ENCODE data around the gene OR10H3. TPM values are rescaled to one million over a fixed set of nuclear protein-coding genes. Genes with fewer than 3 reads are reported as not detected.

OR10H3 gene, protein sequence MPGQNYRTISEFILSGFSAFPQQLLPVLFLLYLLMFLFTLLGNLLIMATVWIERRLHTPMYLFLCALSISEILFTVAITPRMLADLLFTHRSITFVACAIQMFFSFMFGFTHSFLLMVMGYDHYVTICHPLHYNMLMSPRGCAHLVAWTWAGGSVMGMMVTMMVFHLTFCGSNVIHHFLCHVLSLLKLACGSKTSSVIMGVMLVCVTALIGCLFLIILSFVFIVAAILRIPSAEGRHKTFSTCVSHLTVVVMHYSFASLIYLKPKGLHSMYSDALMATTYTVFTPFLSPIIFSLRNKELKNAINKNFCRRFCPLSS
- total RNA-seq (2014; rRNA removed; shearing (Covaris generic)) (not detected in 2 replicates), total RNA-seq (2022) (not detected in 2 replicates), Bru-seq, nascent RNA (not detected), BruChase-seq, experiment 1, labeled RNA remaining after a 6-hour chase (not detected), BruChase-seq, experiment 2, labeled RNA remaining after a 2-hour chase (not detected)
- long read RNA-seq = 0 reads

GRCh38 chr19:15737722-15738121, at the start of gene OR10H3:
OR10H3 (plus strand) TSS chr19:15737985; CDS start chr19:15741393, 3,408 bp downstream.
- ChIA-PET POLR2A (interaction anchor here (0.6 kb wide), 1 partner anchor 441 kb away, joined by 3 read pairs; no protein-coding TSS in a partner anchor), CTCF (ENCODE audit: unreplicated experiment) (no interaction called here)
- no peak within 1 kb of the TSS for H3K4me2 ChIP-seq (ENCODE audit: low read length)
- H2AFZ ChIP-seq (ENCODE audit: low read length) = no peak within 1 kb of the TSS
- H3K9me3 ChIP-seq (ENCODE audit: low read length) = peaks cover 13% of the 10 kb centered on the region
- no peaks in the 10 kb centered on the region for H3K36me3 ChIP-seq (ENCODE audit: insufficient read depth, low read length)
- DNase-seq (ENCODE audit: low spot score) = no peak
- no TSS peak for BruUV-seq (replicated peaks)
- no peaks in the 10 kb centered on the region for H3K4me1 ChIP-seq (ENCODE audit: insufficient read depth, low read length, poor library complexity, severe bottlenecking)
- no peaks in the 10 kb centered on the region for H4K20me1 ChIP-seq (ENCODE audit: insufficient read depth, low read length)
- TF ChIP-seq, protein P1, sequence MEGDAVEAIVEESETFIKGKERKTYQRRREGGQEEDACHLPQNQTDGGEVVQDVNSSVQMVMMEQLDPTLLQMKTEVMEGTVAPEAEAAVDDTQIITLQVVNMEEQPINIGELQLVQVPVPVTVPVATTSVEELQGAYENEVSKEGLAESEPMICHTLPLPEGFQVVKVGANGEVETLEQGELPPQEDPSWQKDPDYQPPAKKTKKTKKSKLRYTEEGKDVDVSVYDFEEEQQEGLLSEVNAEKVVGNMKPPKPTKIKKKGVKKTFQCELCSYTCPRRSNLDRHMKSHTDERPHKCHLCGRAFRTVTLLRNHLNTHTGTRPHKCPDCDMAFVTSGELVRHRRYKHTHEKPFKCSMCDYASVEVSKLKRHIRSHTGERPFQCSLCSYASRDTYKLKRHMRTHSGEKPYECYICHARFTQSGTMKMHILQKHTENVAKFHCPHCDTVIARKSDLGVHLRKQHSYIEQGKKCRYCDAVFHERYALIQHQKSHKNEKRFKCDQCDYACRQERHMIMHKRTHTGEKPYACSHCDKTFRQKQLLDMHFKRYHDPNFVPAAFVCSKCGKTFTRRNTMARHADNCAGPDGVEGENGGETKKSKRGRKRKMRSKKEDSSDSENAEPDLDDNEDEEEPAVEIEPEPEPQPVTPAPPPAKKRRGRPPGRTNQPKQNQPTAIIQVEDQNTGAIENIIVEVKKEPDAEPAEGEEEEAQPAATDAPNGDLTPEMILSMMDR (conservative IDR thresholded peaks at IDR 0.05; ENCODE audit: low read length) = no peak
- TF ChIP-seq EZH2phosphoT487 (IDR thresholded peaks at IDR 0.05; ENCODE audit: borderline replicate concordance, low read depth, low read length) = no peak
- H3K79me2 ChIP-seq (ENCODE audit: insufficient read depth, low read depth, low read length) = no peaks in the 10 kb centered on the region
- intact Hi-C loops (cut with micrococcal nuclease; ENCODE audit: unreplicated experiment) = no loop called here
- no peak within 1 kb of the TSS for H3K4me3 ChIP-seq (ENCODE audit: low read depth, low read length, poor library complexity, severe bottlenecking)
- H3K27ac ChIP-seq (ENCODE audit: low read depth, low read length, poor library complexity, severe bottlenecking) = no peak within 1 kb of the TSS
- no peaks in the 10 kb centered on the region for H3K9me2 ChIP-seq (ENCODE audit: insufficient read depth, low read length)

DNA sequence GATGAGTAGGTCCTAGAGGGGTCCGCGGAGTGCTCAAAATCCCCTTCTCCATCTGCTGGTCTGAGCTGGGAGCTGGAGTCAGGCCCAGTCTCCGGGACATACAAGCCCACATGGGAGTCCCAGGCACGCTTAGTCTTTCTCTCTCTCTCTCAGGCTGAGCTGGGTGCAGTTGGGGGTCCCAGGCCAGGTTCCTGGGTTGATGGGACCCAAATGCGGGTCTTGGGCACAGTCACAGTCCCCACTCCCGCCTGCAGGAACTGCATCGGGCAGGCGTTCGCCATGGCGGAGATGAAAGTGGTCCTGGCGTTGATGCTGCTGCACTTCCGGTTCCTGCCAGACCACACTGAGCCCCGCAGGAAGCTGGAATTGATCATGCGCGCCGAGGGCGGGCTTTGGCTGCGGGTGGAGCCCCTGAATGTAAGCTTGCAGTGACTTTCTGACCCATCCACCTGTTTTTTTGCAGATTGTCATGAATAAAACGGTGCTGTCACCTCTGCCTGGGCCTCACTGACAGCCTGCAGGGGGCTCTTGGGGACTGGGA, 41.1 kb upstream of the OR10H3 start:
- Histone ChIP-seq H4K20me1 (ENCODE audit: insufficient read depth, low read length) (no peaks in the 10 kb centered on the region), H3K9me3 (ENCODE audit: low read length) (no peaks in the 10 kb centered on the region), H3K36me3 (ENCODE audit: insufficient read depth, low read length) (no peaks in the 10 kb centered on the region), H3K79me2 (ENCODE audit: insufficient read depth, low read depth, low read length) (no peaks in the 10 kb centered on the region), H2AFZ (ENCODE audit: low read length) (peak overlapping the region; percentile 45), H3K27ac (ENCODE audit: low read depth, low read length, poor library complexity, severe bottlenecking) (no peak overlapping the region), H3K4me1 (ENCODE audit: insufficient read depth, low read length, poor library complexity, severe bottlenecking) (peaks cover 3% of the 10 kb centered on the region), H3K4me3 (ENCODE audit: low read depth, low read length, poor library complexity, severe bottlenecking) (no peak overlapping the region), H3K4me2 (ENCODE audit: low read length) (no peak overlapping the region), H3K9me2 (ENCODE audit: insufficient read depth, low read length) (no peaks in the 10 kb centered on the region)
- ChIA-PET POLR2A (no interaction called here), CTCF (ENCODE audit: unreplicated experiment) (no interaction called here)
- BruUV-seq (replicated peaks) = no TSS peak
- intact Hi-C loops (cut with micrococcal nuclease; ENCODE audit: unreplicated experiment) = no loop called here
- TF ChIP-seq, protein P1 (conservative IDR thresholded peaks at IDR 0.05; ENCODE audit: low read length) = no peak
- TF ChIP-seq EZH2phosphoT487 (IDR thresholded peaks at IDR 0.05; ENCODE audit: borderline replicate concordance, low read depth, low read length) = no peak
- DNase-seq (ENCODE audit: low spot score) = peak; percentile 48
